Activated CD8-positive, alpha-beta memory T cell treated with anti-CD3 and anti-CD28 coated beads for 1 hour (primary cell): Measurements from ENCODE around the gene GLUD2.
"Not testable (repeated sequence)": the region's sequence is repeated elsewhere in the genome, so short reads cannot be mapped to it uniquely, and the experiment has no call there.

ENCODE experiments used
- DNase-seq, 2 donors: peaks; one replicate each; pipeline ENCODE4 v3.0.0-alpha.2; 2020; ENCODE audit warnings: low read depth in 1 of 2; ENCODE audit errors: extremely low read depth in 1 of 2

GLUD2 gene

GRCh38 chrX:121047441-121048419 lies at the start of gene GLUD2:
TSS of gene GLUD2 (plus strand) at chrX:121047610. CDS start at chrX:121047685, 75 bp downstream.
- DNase-seq: not testable (repeated sequence)

GRCh38 chrX:120999413-120999812 lies 48.0 kb upstream of the GLUD2 start:
- no peak for DNase-seq

GRCh38 chrX:121000589-121000988 lies 46.8 kb upstream of the GLUD2 start:
- DNase-seq: no peak

- DNase-seq: no peak
Measured at GRCh38 chrX:121008920-121009319, 38.5 kb upstream of the GLUD2 start.

- no peak for DNase-seq
Measured at GRCh38 chrX:121009764-121010163, 37.6 kb upstream of the GLUD2 start.

- DNase-seq: no peak
Measured at GRCh38 chrX:121010218-121010617, 37.2 kb upstream of the GLUD2 start.

GRCh38 chrX:121011254-121011653 lies 36.2 kb upstream of the GLUD2 start:
- no peak for DNase-seq

- DNase-seq: no peak
Measured at GRCh38 chrX:121013897-121014455, 33.4 kb upstream of the GLUD2 start.

GRCh38 chrX:121014826-121015225 lies 32.6 kb upstream of the GLUD2 start:
- DNase-seq: no peak

GRCh38 chrX:121028419-121028818 lies 19.0 kb upstream of the GLUD2 start:
- DNase-seq: no peak

- DNase-seq: no peak
Measured at GRCh38 chrX:121030083-121030482, 17.3 kb upstream of the GLUD2 start.

- DNase-seq: no peak
Measured at GRCh38 chrX:121032531-121032930, 14.9 kb upstream of the GLUD2 start.

- no peak for DNase-seq
Measured at GRCh38 chrX:121036137-121036536, 11.3 kb upstream of the GLUD2 start.

- DNase-seq: no peak
Measured at GRCh38 chrX:121036951-121037350, 10.5 kb upstream of the GLUD2 start.

- no peak for DNase-seq
Measured at GRCh38 chrX:121050781-121051180, 3.4 kb downstream of the GLUD2 start.

- no peak for DNase-seq
Measured at GRCh38 chrX:121052122-121052521, 4.7 kb downstream of the GLUD2 start.

- no peak for DNase-seq
Measured at GRCh38 chrX:121062289-121062688, 14.9 kb downstream of the GLUD2 start.

GRCh38 chrX:121064579-121064978 lies 17.2 kb downstream of the GLUD2 start:
- no peak for DNase-seq

- DNase-seq: not testable (repeated sequence)
Measured at GRCh38 chrX:121084247-121084646, 36.8 kb downstream of the GLUD2 start.

GRCh38 chrX:121084903-121085611 lies 37.6 kb downstream of the GLUD2 start:
- DNase-seq: no peak

- DNase-seq: no peak
Measured at GRCh38 chrX:121085612-121086010, 38.2 kb downstream of the GLUD2 start.

- DNase-seq: no peak
Measured at GRCh38 chrX:121093011-121093410, 45.6 kb downstream of the GLUD2 start.
